Activated CD8-positive, alpha-beta memory T cell treated with anti-CD3 and anti-CD28 coated beads for 48 hours (primary cell): ENCODE data around the gene RABL6.
"Not testable (repeated sequence)": the region's sequence is repeated elsewhere in the genome, so short reads cannot be mapped to it uniquely, and the experiment has no call there.

Experiments
- DNase-seq, 3 experiments: peaks; one replicate each; pipeline ENCODE4 v3.0.0-alpha.2; 2020; ENCODE audit warnings: low read depth in 2 of 3, low spot score in 2 of 3

RABL6 gene

GRCh38 chr9:136815422-136815782, 7.7 kb downstream of the RABL6 start:
- no peak for DNase-seq

GRCh38 chr9:136820971-136821825, 13.4 kb downstream of the RABL6 start:
- no peak for DNase-seq

DNA sequence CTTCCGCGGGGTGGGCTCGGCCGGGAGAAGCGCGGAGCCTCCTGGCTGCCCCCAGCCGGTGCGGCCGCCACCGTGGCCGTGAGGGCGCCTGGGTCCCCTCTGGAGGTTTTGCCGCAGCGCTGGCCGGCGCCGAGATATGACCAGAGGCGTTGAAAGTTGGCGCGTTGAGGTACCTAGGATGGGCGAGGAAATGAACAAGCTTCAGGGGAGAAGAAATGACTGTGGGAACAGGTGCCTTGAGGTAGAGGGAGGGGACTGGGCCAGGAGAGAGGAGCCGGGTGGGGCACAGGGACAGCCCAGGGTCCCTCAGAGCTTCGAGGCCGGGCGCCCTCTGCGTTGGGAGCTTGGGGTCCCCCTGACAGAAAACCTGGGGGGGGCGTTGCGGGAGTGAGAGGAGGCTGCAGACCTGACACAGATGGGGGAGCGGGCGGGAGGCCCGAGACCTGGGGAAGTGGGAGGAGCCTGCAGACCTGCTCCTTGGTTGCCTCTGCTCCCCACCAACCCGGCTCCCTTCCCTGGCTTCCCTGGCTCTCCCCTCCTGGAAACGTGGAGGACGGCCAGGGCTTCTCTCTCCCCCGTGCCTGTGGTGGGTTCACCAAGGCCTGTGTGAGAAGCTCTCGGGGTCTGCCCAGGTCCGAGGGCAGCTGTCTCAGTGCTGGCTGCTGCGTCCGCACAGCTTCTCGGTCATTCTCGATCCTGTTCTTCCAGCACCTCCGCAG, 14.2 kb downstream of the RABL6 start:
- DNase-seq, result no peak

GRCh38 chr9:136823136-136824046, 15.6 kb downstream of the RABL6 start:
- DNase-seq, result no peak

DNA sequence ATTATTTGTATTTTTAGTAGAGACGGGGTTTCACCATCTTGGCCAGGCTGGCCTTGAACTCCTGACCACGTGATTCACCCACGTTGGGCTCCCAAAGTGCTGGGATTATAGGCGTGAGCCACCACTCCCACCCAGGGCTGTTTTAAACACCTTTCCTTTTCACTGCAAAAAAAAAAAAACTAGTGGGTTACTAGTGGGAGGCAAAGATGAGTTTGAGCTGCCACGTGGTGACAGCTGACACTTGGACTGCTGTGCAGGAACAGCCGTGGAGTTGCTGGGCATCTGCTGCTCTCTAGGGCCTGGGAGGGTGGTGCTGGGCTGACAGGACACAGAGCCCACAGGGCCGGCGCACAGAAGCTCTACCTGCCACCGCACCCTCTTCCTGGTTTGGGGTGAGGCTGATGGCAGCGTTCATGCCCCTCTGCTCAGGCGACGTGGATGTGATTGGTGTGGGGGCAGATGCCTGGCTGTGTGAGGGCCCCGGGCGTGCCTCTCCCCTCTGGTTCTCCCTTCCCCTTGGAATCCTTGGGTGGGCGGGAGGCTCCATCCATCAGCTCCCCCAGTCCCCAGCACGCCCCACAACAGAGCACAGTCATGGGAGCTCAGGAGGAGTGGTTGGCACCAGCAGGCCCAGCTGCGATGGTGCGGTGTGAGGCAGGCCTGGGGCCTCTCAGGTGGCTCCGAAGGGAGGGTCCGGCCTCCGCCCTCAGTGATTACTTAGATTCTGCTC, 16.9 kb downstream of the RABL6 start:
- no peak for DNase-seq

GRCh38 chr9:136825295-136826187, 17.8 kb downstream of the RABL6 start:
- DNase-seq, result no peak

- DNase-seq, result no peak
Measured at GRCh38 chr9:136826188-136826541, 18.4 kb downstream of the RABL6 start.

- DNase-seq, result no peak
Measured at GRCh38 chr9:136826703-136827582, 19.2 kb downstream of the RABL6 start.

GRCh38 chr9:136827794-136828473, 20.2 kb downstream of the RABL6 start:
- DNase-seq, result no peak

DNA sequence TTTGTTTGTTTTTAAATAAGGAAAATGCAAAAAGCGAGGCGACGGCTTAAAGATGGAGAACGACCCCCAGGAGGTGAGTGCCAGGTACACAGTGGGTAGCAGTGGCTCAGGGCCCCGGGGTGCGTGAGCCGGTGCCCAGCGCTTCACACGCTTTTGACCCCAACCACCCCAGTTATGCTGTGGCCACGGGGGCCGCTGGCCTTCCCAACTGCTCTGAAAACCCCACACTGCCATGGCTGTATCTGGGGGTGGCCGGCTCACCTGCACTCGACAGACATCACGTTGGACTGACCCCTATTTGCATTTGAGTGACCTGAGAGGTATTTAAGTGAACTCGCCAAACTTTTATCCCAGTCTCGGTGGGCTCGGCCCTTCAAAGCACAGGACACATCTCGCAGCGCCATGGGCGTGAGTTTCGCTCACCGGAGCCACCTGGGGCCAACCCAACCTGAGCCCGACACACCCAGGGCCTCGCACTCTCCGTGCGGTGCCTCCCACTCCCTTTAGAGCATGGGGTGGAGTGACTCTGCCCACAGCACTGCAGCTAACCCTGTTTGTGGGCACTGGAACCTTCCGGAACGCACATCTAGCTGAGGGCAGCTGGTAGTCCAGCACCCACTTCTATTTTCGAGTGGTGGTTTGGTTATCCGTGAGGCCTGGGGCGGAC, 20.9 kb downstream of the RABL6 start:
- DNase-seq, result no peak

DNA sequence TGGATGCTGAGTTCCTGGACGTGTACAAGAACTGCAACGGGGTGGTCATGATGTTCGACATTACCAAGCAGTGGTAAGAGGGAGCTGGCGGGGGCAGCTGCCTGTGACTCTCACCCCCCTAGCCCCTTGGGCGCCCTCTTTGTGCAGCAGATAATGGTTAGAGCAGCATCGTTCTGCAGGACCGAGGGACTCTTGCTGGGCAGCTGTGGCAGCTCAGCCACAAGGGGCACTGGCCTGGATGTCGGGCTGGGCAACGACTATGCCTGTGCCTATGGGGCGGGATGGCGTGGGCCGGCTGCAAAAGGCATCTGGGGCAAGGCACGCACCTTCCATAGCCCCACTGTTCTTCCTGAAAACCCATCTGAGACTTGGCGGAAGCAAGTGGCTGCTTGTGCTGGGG, 21.7 kb downstream of the RABL6 start:
- no peak for DNase-seq

DNA sequence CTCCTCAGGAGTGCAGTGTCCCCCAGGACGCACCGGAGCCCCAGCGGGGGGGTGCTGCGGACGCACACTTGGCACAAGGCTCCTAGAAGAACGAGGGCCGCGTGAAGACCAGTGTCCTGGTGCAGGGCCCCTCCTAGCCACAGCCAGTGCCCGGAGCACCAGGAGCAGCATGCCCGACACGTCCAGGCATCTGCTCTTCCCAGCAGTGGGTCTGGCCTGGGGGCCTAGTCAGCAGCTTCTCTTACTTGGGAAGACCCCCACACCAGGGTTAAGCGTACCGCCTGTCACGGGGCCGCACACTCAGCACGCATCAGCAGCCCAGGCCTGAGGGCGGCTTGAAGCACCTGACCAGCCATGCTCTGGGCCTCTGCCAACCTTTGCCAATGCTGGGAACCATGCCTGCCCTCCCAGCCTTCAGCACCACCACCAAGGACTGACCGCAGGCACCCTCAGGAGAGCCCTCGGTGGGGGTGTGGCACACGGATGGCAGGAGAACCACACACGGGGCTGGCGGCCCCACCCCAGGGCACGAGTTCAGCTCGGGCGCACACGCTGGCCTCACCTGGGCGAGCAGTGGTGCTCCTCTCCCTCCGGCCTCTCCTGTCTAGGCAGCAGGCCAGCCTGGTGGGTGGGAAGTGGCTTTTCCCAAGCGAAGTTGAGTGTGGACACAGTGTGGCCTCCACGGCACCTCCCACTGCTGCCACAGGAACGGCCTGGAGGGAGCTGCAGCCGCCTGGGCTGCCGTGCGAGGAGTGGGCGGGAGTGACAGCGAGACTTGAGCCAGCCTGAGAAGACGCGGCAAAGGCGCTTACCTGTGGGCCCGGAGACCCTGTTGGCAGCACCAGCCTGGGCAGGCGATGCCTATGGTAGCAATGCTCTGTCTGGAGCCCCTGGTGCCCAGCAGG, 22.5 kb downstream of the RABL6 start:
- no peak for DNase-seq

DNA sequence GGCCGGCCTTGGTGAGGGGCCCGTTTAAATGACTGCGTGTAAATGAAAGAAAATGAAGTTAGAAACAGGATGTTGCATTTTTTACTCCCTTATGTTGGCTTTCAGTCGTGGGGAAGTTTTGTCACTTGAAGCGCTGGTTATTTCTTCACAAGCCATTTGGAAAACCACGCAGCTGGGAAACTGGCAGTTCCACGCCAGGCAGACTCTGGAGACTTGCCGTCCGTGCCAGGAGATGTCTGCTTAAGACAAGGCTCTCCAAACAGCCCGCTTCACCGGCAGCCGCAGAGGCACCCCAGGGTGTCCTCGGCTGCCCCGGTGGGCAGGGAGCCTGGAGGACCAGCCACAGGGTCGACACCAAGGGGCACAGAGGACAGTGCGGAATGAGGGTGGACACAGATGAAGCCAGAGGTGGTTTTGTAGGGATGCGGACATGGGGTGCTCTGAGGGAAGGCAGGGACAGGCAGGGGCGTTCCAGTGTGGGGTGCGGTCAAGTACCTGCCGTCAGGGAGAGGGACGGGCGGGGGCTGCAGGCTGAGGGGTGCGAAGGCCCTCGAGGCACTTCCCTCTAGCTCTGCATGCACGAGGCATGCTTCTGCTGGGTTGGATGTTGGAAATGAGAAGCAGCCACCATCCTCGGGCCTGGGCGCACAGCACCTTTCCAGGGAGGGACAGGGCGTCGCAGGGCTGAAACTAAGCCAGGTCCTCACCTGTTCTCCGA, 23.4 kb downstream of the RABL6 start:
- no peak for DNase-seq

- no peak for DNase-seq
Measured at GRCh38 chr9:136831720-136832104, 24.0 kb downstream of the RABL6 start.

DNA sequence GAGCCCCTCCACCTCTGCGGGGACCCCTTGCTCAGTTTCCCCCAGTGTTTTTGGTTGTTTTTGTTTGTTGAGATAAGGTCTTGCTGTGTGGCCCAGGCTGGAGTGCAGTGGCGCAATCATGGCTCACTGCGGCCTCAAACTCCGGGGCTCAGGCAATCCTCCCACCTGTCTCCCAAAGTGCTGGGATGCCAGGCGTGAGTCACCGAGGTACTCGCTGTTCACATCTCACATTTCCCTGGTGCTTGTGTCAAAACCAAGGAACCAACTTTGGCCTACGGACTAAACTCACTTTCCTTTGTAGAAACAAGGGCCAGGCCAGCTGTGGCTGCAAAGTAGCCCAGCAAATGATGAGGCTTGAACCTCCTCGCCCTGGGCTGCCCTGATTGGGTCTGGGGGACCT, 24.8 kb downstream of the RABL6 start:
- no peak for DNase-seq

GRCh38 chr9:136833381-136834048, 25.8 kb downstream of the RABL6 start:
- not testable (repeated sequence) for DNase-seq
